KBM-7 (cell line): Measurements from ENCODE around the gene PRKCQ.

Experiments
- DNase-seq: peaks from one replicate; pipeline ENCODE4 v3.0.0-alpha.2; 2015
- in situ Hi-C: fragments of 300-500 bp; cut with MboI; formaldehyde crosslinking; loops from 2 replicates; pipeline ENCODE4 v1.14.3; 2020; ENCODE audit warnings: low sequenced_read_pairs, low pct_unique_long_range_greater_than_20kb, mixed read lengths

PRKCQ gene

DNA sequence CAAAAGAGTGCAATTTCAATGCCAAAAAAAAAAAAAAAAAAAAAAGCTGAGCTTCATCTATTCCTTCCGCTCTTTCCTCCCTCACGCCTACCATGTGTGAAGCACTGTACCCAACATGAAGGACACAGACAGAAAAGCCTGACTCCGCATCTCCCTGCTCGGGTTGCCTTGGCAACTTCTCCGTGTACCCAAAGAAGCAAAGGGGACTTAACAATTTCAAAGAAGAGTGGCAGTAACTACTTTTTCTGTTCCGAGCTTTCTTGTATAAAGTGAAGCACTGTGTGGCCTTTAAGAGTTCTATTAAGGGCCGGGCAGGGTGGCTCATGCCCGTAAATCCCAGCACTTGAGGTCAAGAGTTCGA lies 177.7 kb downstream of the PRKCQ start:
- no peak for DNase-seq
- in situ Hi-C loops: loop anchor here (10.0 kb wide), 1 partner anchor 298 kb away; no protein-coding TSS in a partner anchor

GRCh38 chr10:6401558-6402348 lies 178.3 kb downstream of the PRKCQ start:
- peak; percentile 84 for DNase-seq
- in situ Hi-C loops: loop anchor here (10.0 kb wide), 1 partner anchor 297 kb away; no protein-coding TSS in a partner anchor

DNA sequence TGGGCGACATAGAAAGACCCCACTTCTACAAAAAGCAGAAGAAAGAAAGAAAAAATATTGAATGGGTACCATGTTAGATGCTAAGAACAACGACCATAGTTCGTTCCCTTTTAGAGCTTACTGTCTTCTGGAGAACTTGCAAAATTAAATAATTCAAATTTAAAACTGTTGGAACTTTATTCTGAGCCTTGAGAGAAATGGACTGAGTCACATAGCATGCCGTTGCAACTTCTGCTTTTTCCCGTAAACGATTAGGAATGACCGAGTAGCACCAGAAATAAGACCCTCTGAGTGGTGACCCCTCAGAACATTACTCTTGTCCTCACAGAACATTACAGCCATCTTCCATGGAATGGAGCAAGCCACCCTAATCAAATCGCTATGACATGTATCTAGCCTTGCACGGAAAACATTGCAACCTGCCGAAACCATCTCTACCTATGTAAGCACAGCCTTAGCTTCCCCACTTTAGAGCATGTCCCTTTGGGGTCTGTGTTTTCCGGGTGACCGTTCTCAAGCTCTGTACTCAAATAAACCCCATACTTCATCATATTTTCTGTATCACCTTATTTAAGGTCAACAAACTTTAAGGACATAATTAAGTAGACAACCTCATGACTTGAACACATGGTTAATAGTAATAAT lies 179.1 kb downstream of the PRKCQ start:
- peak; percentile 35 for DNase-seq
- in situ Hi-C loops: loop anchor here (10.0 kb wide), 1 partner anchor 296 kb away; no protein-coding TSS in a partner anchor

DNA sequence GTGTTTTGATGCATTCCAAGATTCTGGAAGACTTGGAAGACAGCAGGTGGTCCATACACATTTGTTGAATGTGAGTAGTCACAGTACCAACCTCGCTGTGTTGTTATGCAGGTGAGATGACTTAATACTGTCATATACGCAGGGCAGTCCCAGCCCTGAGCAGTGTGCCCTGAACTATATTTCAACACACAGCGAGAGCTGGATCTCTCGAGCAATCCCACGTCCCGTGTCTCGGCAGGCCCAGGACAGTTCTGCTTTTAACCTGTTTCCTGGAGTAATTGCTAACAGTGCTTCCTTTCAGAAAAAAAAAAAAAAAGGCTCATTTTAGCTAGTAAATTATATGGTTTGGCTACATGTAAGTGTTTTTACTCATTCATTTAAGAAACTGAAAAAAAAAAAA lies 179.7 kb downstream of the PRKCQ start:
- DNase-seq: peak; percentile 57
- in situ Hi-C loops: loop anchor here (10.0 kb wide), 1 partner anchor 296 kb away; no protein-coding TSS in a partner anchor

- in situ Hi-C loops: loop anchor here (10.0 to 25.0 kb wide), 2 partner anchors 188 to 295 kb away; partner anchors contain the start of gene PFKFB3
- no peak for DNase-seq
Observed at GRCh38 chr10:6399879-6400278, 180.2 kb downstream of the PRKCQ start.

DNA sequence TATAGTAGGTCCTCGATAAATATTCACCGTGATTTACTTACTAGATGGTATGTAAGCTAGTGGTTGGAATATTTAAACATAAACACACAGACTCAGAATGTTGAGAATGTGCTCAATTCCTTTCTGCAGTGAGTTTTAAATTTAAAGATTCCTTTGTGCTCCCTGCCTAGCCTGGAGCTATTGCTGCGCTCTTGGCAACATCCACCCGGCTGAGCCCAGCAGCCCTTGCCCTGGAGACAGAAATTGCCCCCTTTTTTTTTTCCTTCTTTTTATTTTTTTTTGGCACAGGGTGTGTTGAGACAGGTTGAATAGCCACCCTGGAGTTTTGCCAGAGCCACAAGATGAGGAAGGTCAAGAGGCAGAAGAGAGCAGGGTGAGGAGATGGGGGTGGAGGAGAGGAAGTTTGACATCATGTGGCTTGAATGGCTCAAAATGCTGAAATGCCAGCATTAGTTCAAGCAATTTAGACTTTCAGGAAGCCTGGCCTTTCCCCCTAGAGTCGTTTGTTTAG lies 180.8 kb downstream of the PRKCQ start:
- DNase-seq: peak; percentile 76
- in situ Hi-C loops: loop anchor here (25.0 kb wide), 1 partner anchor 187 kb away; the partner anchor contains the start of gene PFKFB3

- in situ Hi-C loops: loop anchor here (25.0 kb wide), 1 partner anchor 186 kb away; the partner anchor contains the start of gene PFKFB3
- no peak for DNase-seq
Observed at GRCh38 chr10:6398399-6398798, 181.7 kb downstream of the PRKCQ start.

GRCh38 chr10:6396652-6397051 lies 183.4 kb downstream of the PRKCQ start:
- in situ Hi-C loops: loop anchor here (25.0 kb wide), 1 partner anchor 184 kb away; the partner anchor contains the start of gene PFKFB3
- peak; percentile 28 for DNase-seq

GRCh38 chr10:6396226-6396625 lies 183.8 kb downstream of the PRKCQ start:
- in situ Hi-C loops: loop anchor here (25.0 kb wide), 1 partner anchor 184 kb away; the partner anchor contains the start of gene PFKFB3
- no peak for DNase-seq

- in situ Hi-C loops: loop anchor here (25.0 kb wide), 1 partner anchor 183 kb away; the partner anchor contains the start of gene PFKFB3
- no peak for DNase-seq
Observed at GRCh38 chr10:6395606-6396005, 184.5 kb downstream of the PRKCQ start.

- DNase-seq: no peak
- in situ Hi-C loops: loop anchor here (25.0 kb wide), 1 partner anchor 182 kb away; the partner anchor contains the start of gene PFKFB3
Observed at GRCh38 chr10:6394084-6394483, 186.0 kb downstream of the PRKCQ start.

GRCh38 chr10:6393168-6393567 lies 186.9 kb downstream of the PRKCQ start:
- in situ Hi-C loops: loop anchor here (25.0 kb wide), 1 partner anchor 181 kb away; the partner anchor contains the start of gene PFKFB3
- no peak for DNase-seq

DNA sequence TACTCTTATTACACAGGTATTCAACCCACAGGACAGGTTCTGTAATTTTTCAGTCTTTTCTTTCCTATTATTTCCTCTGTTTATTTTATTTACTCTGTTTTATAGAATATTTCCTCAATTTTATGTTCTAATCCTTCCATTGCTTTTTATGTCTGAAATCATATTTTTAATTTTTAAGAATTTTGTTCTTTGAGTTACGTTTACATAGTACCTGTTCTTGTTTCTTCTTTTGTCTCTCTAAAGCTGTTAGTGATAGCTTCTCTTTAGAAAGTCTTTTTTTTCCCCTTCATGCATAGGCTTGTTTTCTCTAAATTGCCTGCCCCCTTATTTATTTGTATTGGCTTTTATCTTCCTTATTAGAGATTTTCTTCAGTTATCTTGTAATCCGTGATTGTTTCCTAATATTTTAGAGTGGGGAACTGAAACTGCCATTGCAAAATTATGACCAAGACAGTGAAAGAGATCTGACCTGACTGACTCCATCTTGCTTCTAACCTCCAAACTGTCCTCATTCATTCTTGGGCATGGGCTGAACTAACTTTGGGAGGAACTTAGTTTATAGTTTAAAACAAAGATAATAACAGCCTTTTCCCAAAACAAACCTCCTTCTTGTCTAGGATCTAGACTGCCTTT lies 189.7 kb downstream of the PRKCQ start:
- in situ Hi-C loops: loop anchor here (25.0 kb wide), 1 partner anchor 178 kb away; the partner anchor contains the start of gene PFKFB3
- DNase-seq: no peak

GRCh38 chr10:6388261-6388893 lies 191.7 kb downstream of the PRKCQ start:
- no peak for DNase-seq
- in situ Hi-C loops: loop anchor here (25.0 kb wide), 1 partner anchor 176 kb away; the partner anchor contains the start of gene PFKFB3

GRCh38 chr10:6386960-6387359 lies 193.1 kb downstream of the PRKCQ start:
- in situ Hi-C loops: loop anchor here (25.0 kb wide), 1 partner anchor 175 kb away; the partner anchor contains the start of gene PFKFB3
- DNase-seq: no peak

- in situ Hi-C loops: loop anchor here (25.0 kb wide), 1 partner anchor 174 kb away; the partner anchor contains the start of gene PFKFB3
- no peak for DNase-seq
Observed at GRCh38 chr10:6386346-6386745, 193.7 kb downstream of the PRKCQ start.

- in situ Hi-C loops: loop anchor here (25.0 kb wide), 1 partner anchor 173 kb away; the partner anchor contains the start of gene PFKFB3
- DNase-seq: no peak
Observed at GRCh38 chr10:6385665-6386064, 194.4 kb downstream of the PRKCQ start.

- in situ Hi-C loops: loop anchor here (25.0 kb wide), 1 partner anchor 173 kb away; the partner anchor contains the start of gene PFKFB3
- DNase-seq: no peak
Observed at GRCh38 chr10:6384847-6385246, 195.2 kb downstream of the PRKCQ start.
